ENCODE data around the gene CDH4. TPM values are rescaled to one million over a fixed set of nuclear protein-coding genes. Genes with fewer than 3 reads are reported as not detected.

CDH4 gene
- total RNA-seq, 6 donors from 2014 or later: 0.20 to 1.0 (median 0.40) TPM; not detected in 1

GRCh38 chr20:61691978-61692377, 439.9 kb downstream of the CDH4 start:
- H3K4me1 ChIP-seq: no peaks in the 10 kb centered on the region
- 88 to 100% methylated on average over 1 of the region's 1 CpG for WGBS, 2 donors
- H3K9me3 ChIP-seq: no peaks in the 10 kb centered on the region
- ATAC-seq (ENCODE audit: low FRiP score in 2 of 2): no peak
- H3K27ac ChIP-seq: no peak overlapping the region
- TF ChIP-seq CTCF (IDR thresholded peaks at IDR 0.05) (no peak), POLR2AphosphoS5 (IDR thresholded peaks at IDR 0.05) (no peak), EP300 (IDR thresholded peaks at IDR 0.05) (no peak), POLR2A (IDR thresholded peaks at IDR 0.05) (no peak)
- no peaks in the 10 kb centered on the region for H3K27me3 ChIP-seq
- no peak overlapping the region for H3K4me3 ChIP-seq
- DNase-seq: no peak
- H3K36me3 ChIP-seq: no peaks in the 10 kb centered on the region

DNA sequence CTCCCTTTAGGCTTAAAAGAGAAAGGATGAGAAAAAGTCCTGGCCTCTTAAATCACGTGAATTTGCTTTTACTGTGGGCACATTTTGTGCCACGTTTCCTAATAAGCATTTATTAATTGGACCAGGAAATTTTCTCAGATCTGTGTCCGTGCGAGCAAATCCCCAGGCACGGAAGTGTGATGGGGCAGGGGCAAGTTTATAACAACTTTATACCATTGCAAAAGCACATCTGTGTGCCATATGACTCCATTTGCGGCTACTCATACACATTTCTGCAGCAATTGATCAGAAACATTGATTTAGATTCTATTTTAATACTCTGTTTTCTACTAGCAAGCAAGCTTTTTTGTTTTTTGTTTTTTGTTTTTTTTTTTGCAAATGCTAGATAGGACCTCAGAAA, 440.4 kb downstream of the CDH4 start:
- no peak overlapping the region for H3K27ac ChIP-seq
- whole genome bisulfite sequencing, 2 donors: 79 to 84% methylated on average over 6 of the region's 6 CpGs
- H3K4me3 ChIP-seq: no peak overlapping the region
- no peaks in the 10 kb centered on the region for H3K9me3 ChIP-seq
- ATAC-seq (ENCODE audit: low FRiP score in 2 of 2) (no peak), DNase-seq (no peak)
- TF ChIP-seq EP300 (IDR thresholded peaks at IDR 0.05) (no peak), POLR2AphosphoS5 (IDR thresholded peaks at IDR 0.05) (no peak), CTCF (IDR thresholded peaks at IDR 0.05) (no peak), POLR2A (IDR thresholded peaks at IDR 0.05) (no peak)
- no peaks in the 10 kb centered on the region for H3K4me1 ChIP-seq
- H3K36me3 ChIP-seq: no peaks in the 10 kb centered on the region
- H3K27me3 ChIP-seq: no peaks in the 10 kb centered on the region

DNA sequence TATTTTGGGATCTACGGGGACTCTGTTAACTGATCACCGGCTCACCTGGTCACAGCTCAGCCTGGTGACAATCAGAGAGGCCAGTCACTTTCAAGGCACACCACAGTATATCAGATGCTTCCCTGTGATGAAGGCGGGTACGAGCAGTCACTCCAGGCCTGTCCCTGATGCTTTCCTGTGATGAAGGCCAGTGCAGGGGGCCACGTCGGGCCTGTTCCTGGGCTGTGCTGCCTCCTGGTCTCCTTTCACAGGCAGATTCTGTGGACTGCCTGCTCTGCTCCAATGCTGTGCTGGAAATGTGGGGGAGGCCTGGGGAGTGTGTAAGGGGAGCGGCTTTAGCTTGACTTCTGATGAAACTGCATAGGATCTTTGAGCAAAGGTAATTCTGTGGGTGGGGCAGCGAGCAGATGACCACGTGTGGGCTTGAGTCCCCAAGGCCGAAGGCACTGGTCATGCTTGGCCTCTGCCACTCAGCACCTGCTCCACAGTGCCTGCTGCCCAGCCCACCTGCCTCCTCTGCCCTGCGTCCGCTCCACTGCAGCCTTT, 441.1 kb downstream of the CDH4 start:
- H3K4me1 ChIP-seq: no peaks in the 10 kb centered on the region
- DNase-seq: no peak
- H3K36me3 ChIP-seq: no peaks in the 10 kb centered on the region
- TF ChIP-seq EP300 (IDR thresholded peaks at IDR 0.05) (no peak), POLR2A (IDR thresholded peaks at IDR 0.05) (no peak), POLR2AphosphoS5 (IDR thresholded peaks at IDR 0.05) (no peak), CTCF (IDR thresholded peaks at IDR 0.05) (no peak)
- no peak overlapping the region for H3K27ac ChIP-seq
- no peaks in the 10 kb centered on the region for H3K9me3 ChIP-seq
- no peak for ATAC-seq (ENCODE audit: low FRiP score in 2 of 2)
- H3K4me3 ChIP-seq: no peak overlapping the region
- no peaks in the 10 kb centered on the region for H3K27me3 ChIP-seq
- 75 to 87% methylated on average over 8 to 12 of the region's 12 CpGs for WGBS, 2 donors

GRCh38 chr20:61694682-61695081, 442.6 kb downstream of the CDH4 start:
- no peak overlapping the region for H3K27ac ChIP-seq

More at GRCh38 chr20:61694682-61695081, 442.6 kb downstream of the CDH4 start:
- no peaks in the 10 kb centered on the region for H3K36me3 ChIP-seq
- no peaks in the 10 kb centered on the region for H3K4me1 ChIP-seq
- H3K27me3 ChIP-seq: no peaks in the 10 kb centered on the region
- no peak for ATAC-seq (ENCODE audit: low FRiP score in 2 of 2)
- WGBS, 2 donors: 59 to 63% methylated on average over 15 of the region's 15 CpGs
- TF ChIP-seq EP300 (IDR thresholded peaks at IDR 0.05) (no peak), POLR2AphosphoS5 (IDR thresholded peaks at IDR 0.05) (no peak), POLR2A (IDR thresholded peaks at IDR 0.05) (no peak), CTCF (IDR thresholded peaks at IDR 0.05) (no peak)
- H3K9me3 ChIP-seq: no peaks in the 10 kb centered on the region
- H3K4me3 ChIP-seq: no peak overlapping the region
- DNase-seq: no peak

Measured in upper lobe of left lung (tissue), 6 donors.